Measurements from ENCODE around the gene TPP2.

Gene TPP2

DNA sequence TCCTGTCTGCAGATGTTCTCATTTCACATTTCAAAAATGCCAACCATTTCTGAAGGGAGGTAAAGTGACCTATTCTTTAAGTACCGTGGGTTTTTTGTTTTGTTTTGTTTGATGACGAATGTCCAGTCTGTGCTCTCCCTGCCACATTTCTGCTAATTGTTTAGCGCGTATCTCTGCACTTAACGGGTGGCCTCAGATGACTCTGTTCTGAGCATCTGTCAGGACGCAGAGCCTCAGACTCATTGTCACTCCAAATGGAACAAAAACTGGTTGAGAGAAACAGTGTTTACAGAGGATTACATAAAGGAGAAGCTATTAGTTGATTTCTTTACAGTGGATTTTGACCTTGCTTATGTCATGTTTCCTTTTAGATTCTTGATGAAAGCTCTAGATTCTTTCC, 23.7 kb downstream of the TPP2 start:
- no peak overlapping the region for H3K27ac ChIP-seq
- TF ChIP-seq, protein P1, sequence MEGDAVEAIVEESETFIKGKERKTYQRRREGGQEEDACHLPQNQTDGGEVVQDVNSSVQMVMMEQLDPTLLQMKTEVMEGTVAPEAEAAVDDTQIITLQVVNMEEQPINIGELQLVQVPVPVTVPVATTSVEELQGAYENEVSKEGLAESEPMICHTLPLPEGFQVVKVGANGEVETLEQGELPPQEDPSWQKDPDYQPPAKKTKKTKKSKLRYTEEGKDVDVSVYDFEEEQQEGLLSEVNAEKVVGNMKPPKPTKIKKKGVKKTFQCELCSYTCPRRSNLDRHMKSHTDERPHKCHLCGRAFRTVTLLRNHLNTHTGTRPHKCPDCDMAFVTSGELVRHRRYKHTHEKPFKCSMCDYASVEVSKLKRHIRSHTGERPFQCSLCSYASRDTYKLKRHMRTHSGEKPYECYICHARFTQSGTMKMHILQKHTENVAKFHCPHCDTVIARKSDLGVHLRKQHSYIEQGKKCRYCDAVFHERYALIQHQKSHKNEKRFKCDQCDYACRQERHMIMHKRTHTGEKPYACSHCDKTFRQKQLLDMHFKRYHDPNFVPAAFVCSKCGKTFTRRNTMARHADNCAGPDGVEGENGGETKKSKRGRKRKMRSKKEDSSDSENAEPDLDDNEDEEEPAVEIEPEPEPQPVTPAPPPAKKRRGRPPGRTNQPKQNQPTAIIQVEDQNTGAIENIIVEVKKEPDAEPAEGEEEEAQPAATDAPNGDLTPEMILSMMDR (conservative IDR thresholded peaks at IDR 0.05; ENCODE audit: low read depth): no peak
- ChIA-PET POLR2A (ENCODE audit: low non-redundant PET) (no interaction called here), CTCF (no interaction called here)
- no peak for DNase-seq (ENCODE audit: low spot score)

DNA sequence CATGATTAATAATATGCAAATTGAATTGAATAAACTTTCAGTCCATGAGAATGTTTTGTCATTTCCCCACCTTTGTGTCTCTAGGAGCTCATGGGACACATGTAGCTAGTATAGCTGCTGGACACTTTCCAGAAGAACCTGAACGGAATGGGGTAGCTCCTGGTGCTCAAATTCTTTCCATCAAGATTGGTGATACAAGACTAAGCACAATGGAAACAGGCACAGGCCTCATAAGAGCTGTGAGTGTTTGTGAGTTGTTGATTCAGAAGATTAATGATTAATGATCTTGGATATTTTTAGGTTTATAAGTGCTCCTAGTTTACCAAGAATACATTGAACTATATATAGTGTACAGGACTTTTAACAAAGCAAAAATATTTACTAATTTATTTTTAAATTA, 30.1 kb downstream of the TPP2 start:
- POLR2A ChIA-PET (ENCODE audit: low non-redundant PET): no interaction called here
- CTCF ChIA-PET: no interaction called here
- TF ChIP-seq, protein P1 (conservative IDR thresholded peaks at IDR 0.05; ENCODE audit: low read depth): no peak
- no peak overlapping the region for H3K27ac ChIP-seq
- DNase-seq (ENCODE audit: low spot score): no peak

DNA sequence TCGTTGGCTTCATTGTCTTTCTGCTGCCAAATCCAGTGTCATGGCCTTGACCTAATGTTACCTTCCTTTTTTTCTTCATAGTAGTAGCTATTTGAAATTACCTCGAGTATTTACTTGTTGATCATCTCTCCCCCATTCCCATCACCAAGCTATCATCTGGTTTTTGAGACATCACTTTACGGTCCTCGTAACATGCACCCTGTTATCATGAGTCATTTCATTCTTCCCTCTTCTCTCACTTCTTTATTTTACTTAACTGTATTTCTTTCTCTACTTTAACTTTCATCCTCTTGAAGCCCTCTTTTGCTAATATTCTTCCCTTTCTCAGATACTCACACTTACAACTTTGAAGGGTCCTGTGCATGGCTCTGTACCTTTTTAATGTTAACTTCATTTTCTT, 31.8 kb downstream of the TPP2 start:
- TF ChIP-seq, protein P1 (conservative IDR thresholded peaks at IDR 0.05; ENCODE audit: low read depth): no peak

DNA sequence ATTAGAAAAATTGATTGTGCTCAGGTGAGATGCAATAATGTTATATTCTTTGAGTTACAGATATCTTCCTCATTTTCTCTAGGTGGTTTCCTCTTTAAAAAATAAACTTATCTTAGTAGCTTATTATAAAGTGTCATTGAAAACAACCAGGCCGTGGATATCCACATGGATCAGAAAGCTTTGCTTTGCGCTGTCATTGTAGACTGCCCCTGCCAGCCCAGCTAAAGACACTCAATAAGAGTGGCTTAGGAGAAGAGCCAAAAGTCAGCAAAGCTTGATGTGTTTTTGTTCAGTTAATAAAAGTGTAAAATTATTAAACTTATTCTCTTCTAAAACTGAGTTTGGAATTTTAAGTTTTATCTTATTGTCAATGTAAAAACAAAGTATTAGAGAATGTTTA, 34.4 kb downstream of the TPP2 start:
- H3K27ac ChIP-seq: no peak overlapping the region
- POLR2A ChIA-PET (ENCODE audit: low non-redundant PET): no interaction called here
- TF ChIP-seq, protein P1 (conservative IDR thresholded peaks at IDR 0.05; ENCODE audit: low read depth): no peak
- CTCF ChIA-PET: no interaction called here
- no peak for DNase-seq (ENCODE audit: low spot score)

More for the DNA sequence above, 31.8 kb downstream of the TPP2 start:
- ChIA-PET POLR2A (ENCODE audit: low non-redundant PET) (no interaction called here), CTCF (interaction anchor here (0.6 kb wide), 1 partner anchor 96 kb away, joined by 5 read pairs; no protein-coding TSS in a partner anchor)
- DNase-seq (ENCODE audit: low spot score): no peak
- H3K27ac ChIP-seq: no peak overlapping the region

DNA sequence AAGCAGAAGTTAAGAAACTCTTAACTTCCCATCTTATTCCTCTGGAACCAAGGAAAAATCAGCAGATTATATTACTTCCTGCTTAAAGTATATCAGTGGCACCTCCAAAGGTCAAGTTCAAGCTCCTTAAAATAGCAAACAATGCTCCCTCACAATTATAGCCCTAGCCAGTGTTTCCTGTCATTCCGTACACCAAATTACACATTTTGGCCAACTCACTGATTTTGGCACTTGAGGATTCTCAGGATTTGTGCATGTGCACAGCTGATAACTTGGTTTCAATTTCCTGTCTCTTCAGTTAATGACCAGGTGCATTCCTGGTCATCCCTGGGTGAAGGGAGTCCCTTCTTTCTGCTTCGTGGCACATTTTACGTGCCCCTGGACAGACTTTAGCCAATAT, 42.0 kb downstream of the TPP2 start:
- DNase-seq (ENCODE audit: low spot score): no peak
- TF ChIP-seq, protein P1 (conservative IDR thresholded peaks at IDR 0.05; ENCODE audit: low read depth): no peak
- no peak overlapping the region for H3K27ac ChIP-seq
- ChIA-PET CTCF (no interaction called here), POLR2A (ENCODE audit: low non-redundant PET) (no interaction called here)

DNA sequence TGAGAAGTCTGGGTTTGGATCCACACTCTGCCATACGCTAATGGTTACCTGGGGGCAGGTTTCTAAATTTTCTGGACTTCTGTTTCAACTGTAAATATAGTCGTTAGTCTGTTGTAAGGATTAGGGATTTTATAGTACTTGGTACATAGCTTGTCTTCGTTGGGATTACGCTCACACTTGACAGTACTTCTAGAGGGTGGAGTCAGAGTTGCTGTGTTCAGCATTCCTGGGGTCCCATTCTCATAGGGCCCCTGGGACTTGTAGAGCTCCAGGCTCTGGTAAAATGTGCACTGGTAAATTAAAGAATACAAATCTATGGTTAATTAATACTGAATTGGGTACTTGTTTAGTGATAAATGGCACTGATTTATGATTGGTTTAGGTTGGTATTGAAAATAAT, 45.2 kb downstream of the TPP2 start:
- no peak overlapping the region for H3K27ac ChIP-seq
- ChIA-PET POLR2A (ENCODE audit: low non-redundant PET) (no interaction called here), CTCF (interaction anchor here (0.9 to 1.0 kb wide), 2 partner anchors 75 to 83 kb away, joined by 3 to 4 read pairs; no protein-coding TSS in a partner anchor)
- DNase-seq (ENCODE audit: low spot score): no peak
- TF ChIP-seq, protein P1 (conservative IDR thresholded peaks at IDR 0.05; ENCODE audit: low read depth): no peak

DNA sequence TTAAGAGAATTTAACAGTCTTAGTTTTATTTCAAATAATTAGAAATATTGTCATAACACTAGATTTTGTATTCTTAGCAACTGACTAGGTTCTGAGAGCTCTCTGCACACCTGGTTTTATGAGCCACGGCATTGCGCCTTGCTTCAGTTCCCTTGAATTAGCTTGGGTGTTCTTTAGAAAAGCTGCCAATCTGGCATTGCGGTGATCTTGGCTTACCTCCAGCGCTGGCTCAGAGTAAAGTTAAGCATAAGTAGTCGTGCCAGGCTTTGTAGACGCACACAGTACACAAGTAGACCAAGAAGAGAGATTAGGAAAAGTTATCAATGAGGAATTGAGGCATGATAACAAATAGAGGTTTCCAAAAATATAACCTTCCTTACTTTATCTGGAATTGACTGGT, 45.7 kb downstream of the TPP2 start:
- TF ChIP-seq, protein P1 (conservative IDR thresholded peaks at IDR 0.05; ENCODE audit: low read depth): no peak
- no peak for DNase-seq (ENCODE audit: low spot score)
- ChIA-PET POLR2A (ENCODE audit: low non-redundant PET) (no interaction called here), CTCF (interaction anchor here (0.9 to 1.0 kb wide), 2 partner anchors 74 to 82 kb away, joined by 3 to 4 read pairs; no protein-coding TSS in a partner anchor)
- no peak overlapping the region for H3K27ac ChIP-seq

All from RWPE1 (cell line).